ENCODE results near the gene MROH8. TPM values are rescaled to one million over a fixed set of nuclear protein-coding genes. Genes with fewer than 3 reads are reported as not detected.
A peak's percentile ranks its signal among the peaks of the same experiment; 100 is the strongest.

The MROH8 gene
- total and polyA plus RNA-seq, 2 experiments from 2014 or later, result 0.63 to 0.68 TPM

- H3K36me3 Mint-ChIP-seq (ENCODE audit: low read depth), result peaks cover 75% of the 10 kb centered on the region
- Histone ChIP-seq H3K27me3 (ENCODE audit: insufficient read depth) (no peaks in the 10 kb centered on the region), H2AFZ (no peak overlapping the region), H3K27ac (ENCODE audit: low read depth) (peak overlapping the region; percentile 80; the same call in 1 of the 2 replicates), H3K36me3 (ENCODE audit: insufficient read depth) (peaks cover 48% of the 10 kb centered on the region), H3F3A (replicated peaks; ENCODE audit: low read depth) (peaks cover 3% of the 10 kb centered on the region; the same call in 1 of the 2 replicates), H3K9me2 (ENCODE audit: insufficient read depth) (no peaks in the 10 kb centered on the region), H4K20me1 (replicated peaks; ENCODE audit: insufficient read depth) (peaks cover 8% of the 10 kb centered on the region; the same call in 1 of the 2 replicates), H3K4me2 (no peak overlapping the region), H3K4me1 (ENCODE audit: insufficient read depth) (0 out of 2 replicates have a peak, but pooled peaks cover 7% of the 10 kb centered on the region), H3K79me2 (replicated peaks; ENCODE audit: insufficient read depth) (peaks cover 54% of the 10 kb centered on the region), H3K4me3 (no peak overlapping the region)
- peak overlapping the region; percentile 62; the same call in 1 of the 2 replicates for H3K27ac Mint-ChIP-seq
- DNase-seq (ENCODE audit: low spot score) (no peak), ATAC-seq (no peak)
- no peak overlapping the region; the same call in 2 of the 3 replicates for H3K4me3 Mint-ChIP-seq
- H3K27me3 Mint-ChIP-seq (ENCODE audit: insufficient read depth, low read depth, poor library complexity), result peaks cover 3% of the 10 kb centered on the region
- no peaks in the 10 kb centered on the region for H3K9me3 Mint-ChIP-seq
- H3K4me1 Mint-ChIP-seq, result peaks cover 29% of the 10 kb centered on the region
- TF ChIP-seq ZNF114 (CRISPR knock-in tag; IDR thresholded peaks at IDR 0.05), result no peak
- TF ChIP-seq NANOG (IDR thresholded peaks at IDR 0.05; ENCODE audit: borderline replicate concordance), result no peak
- TF ChIP-seq CREB1 (CRISPR knock-in tag; IDR thresholded peaks at IDR 0.05; ENCODE audit: low read depth), result no peak
- TF ChIP-seq JUNB (IDR thresholded peaks at IDR 0.05; ENCODE audit: unreplicated experiment), result no peak
- no peak for TF ChIP-seq CTCF (conservative IDR thresholded peaks at IDR 0.05; ENCODE audit: low read depth in 2 of 2)
- no peak for TF ChIP-seq EZH2 (IDR thresholded peaks at IDR 0.05; ENCODE audit: low read depth, unreplicated experiment)
- no peak for TF ChIP-seq POLR2AphosphoS5 (IDR thresholded peaks at IDR 0.05; ENCODE audit: low read depth)
- TF ChIP-seq STAT1 (IDR thresholded peaks at IDR 0.05; ENCODE audit: unreplicated experiment), result no peak
- no peak for TF ChIP-seq ETS1 (IDR thresholded peaks at IDR 0.05)
- no peak for TF ChIP-seq ZNF462 (CRISPR knock-in tag; IDR thresholded peaks at IDR 0.05)
- TF ChIP-seq REST (IDR thresholded peaks at IDR 0.05; ENCODE audit: unreplicated experiment), result no peak
- TF ChIP-seq ZNF331 (CRISPR knock-in tag; IDR thresholded peaks at IDR 0.05; ENCODE audit: low read depth), result no peak
- no peak for TF ChIP-seq EZH2phosphoT487 (IDR thresholded peaks at IDR 0.05; ENCODE audit: unreplicated experiment)
Observed at GRCh38 chr20:37222086-37222485, 42.7 kb upstream of the MROH8 start.
